ENCODE results near the gene INO80D.
A peak's percentile ranks its signal among the peaks of the same experiment; 100 is the strongest.

DNA sequence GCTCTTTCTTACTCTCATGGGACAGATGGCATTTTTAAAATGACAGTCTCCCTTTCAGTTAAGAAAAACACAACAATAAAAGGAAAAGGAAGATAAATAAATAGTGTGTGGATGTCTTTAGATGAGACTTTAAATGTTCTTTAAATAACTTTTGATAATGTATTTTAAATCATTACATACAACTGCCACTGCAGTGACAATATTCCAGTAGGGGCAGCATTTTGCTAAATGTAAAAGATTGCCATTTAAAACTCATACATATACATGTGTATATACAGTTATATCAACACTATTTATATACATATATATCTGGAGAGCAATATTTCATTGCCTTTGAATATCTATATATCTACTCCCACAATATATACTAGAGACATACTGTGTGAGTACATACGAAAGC lies 90.7 kb downstream of the INO80D start:
- TF ChIP-seq, protein P1, sequence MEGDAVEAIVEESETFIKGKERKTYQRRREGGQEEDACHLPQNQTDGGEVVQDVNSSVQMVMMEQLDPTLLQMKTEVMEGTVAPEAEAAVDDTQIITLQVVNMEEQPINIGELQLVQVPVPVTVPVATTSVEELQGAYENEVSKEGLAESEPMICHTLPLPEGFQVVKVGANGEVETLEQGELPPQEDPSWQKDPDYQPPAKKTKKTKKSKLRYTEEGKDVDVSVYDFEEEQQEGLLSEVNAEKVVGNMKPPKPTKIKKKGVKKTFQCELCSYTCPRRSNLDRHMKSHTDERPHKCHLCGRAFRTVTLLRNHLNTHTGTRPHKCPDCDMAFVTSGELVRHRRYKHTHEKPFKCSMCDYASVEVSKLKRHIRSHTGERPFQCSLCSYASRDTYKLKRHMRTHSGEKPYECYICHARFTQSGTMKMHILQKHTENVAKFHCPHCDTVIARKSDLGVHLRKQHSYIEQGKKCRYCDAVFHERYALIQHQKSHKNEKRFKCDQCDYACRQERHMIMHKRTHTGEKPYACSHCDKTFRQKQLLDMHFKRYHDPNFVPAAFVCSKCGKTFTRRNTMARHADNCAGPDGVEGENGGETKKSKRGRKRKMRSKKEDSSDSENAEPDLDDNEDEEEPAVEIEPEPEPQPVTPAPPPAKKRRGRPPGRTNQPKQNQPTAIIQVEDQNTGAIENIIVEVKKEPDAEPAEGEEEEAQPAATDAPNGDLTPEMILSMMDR (IDR thresholded peaks at IDR 0.05 in 2 of 3, conservative IDR thresholded peaks at IDR 0.05 in 1 of 3; ENCODE audit: borderline replicate concordance in 1 of 3, insufficient read depth in 1 of 3, low read depth in 2 of 3, low read length in 2 of 3): peak in 2 of 3 experiments; percentile 9 to 38; a peak in 2 of 6 replicates
- TF ChIP-seq, protein P2, sequence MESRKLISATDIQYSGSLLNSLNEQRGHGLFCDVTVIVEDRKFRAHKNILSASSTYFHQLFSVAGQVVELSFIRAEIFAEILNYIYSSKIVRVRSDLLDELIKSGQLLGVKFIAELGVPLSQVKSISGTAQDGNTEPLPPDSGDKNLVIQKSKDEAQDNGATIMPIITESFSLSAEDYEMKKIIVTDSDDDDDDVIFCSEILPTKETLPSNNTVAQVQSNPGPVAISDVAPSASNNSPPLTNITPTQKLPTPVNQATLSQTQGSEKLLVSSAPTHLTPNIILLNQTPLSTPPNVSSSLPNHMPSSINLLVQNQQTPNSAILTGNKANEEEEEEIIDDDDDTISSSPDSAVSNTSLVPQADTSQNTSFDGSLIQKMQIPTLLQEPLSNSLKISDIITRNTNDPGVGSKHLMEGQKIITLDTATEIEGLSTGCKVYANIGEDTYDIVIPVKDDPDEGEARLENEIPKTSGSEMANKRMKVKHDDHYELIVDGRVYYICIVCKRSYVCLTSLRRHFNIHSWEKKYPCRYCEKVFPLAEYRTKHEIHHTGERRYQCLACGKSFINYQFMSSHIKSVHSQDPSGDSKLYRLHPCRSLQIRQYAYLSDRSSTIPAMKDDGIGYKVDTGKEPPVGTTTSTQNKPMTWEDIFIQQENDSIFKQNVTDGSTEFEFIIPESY (IDR thresholded peaks at IDR 0.05; ENCODE audit: extremely low read depth, insufficient replicate concordance, low read length): no peak
- TF ChIP-seq MAX (IDR thresholded peaks at IDR 0.05) (no peak), EGR1 (IDR thresholded peaks at IDR 0.05; ENCODE audit: low read depth) (no peak), EZH2 (IDR thresholded peaks at IDR 0.05) (no peak), POLR2A (IDR thresholded peaks at IDR 0.05; ENCODE audit: borderline replicate concordance, extremely low read depth, insufficient read depth, insufficient read length) (no peak), SP1 (IDR thresholded peaks at IDR 0.05; ENCODE audit: low read depth) (no peak), JUND (IDR thresholded peaks at IDR 0.05) (no peak), ZFX (IDR thresholded peaks at IDR 0.05) (no peak)

Data from HCT116 (cell line).